ENCODE measurements around the gene FLNB.
A peak's percentile ranks its signal among the peaks of the same experiment; 100 is the strongest.

Gene FLNB

GRCh38 chr3:58074997-58075396 is 66.8 kb downstream of the FLNB start:
- no peak for DNase-seq (ENCODE audit: low read depth in 2 of 2)

- DNase-seq (ENCODE audit: low read depth in 2 of 2) = no peak
Observed at GRCh38 chr3:58077596-58078285, 69.5 kb downstream of the FLNB start.

- DNase-seq (ENCODE audit: low read depth in 2 of 2) = no peak
Observed at GRCh38 chr3:58078610-58079009, 70.4 kb downstream of the FLNB start.

DNA sequence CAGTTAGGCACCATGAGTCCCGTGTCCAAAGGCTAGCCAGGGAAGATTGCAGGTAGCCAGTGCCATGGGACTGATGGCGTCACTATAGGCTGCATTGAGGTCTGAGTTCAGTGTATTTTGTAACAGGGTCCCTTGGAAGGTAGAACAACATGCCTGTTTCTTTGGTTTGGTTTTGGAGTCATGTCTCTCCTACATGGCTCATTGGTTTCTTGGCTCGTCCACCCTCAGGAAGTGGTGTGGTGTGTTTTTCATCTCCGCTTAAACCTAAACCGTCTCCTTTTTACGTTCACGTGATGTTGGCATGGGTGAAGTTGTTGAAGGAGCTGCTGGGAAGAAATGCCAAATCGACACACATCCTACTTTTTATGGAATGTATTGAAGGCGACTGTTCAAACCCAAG is 71.6 kb downstream of the FLNB start:
- DNase-seq (ENCODE audit: low read depth in 2 of 2) = no peak

- peak; percentile 52 to 58 for DNase-seq (ENCODE audit: low read depth in 2 of 2)
Observed at GRCh38 chr3:58082047-58082446, 73.8 kb downstream of the FLNB start.

- DNase-seq (ENCODE audit: low read depth in 2 of 2) = no peak
Observed at GRCh38 chr3:58084166-58084565, 75.9 kb downstream of the FLNB start.

- no peak for DNase-seq (ENCODE audit: low read depth in 2 of 2)
Observed at GRCh38 chr3:58084788-58085543, 76.7 kb downstream of the FLNB start.

GRCh38 chr3:58085616-58086015 is 77.4 kb downstream of the FLNB start:
- DNase-seq (ENCODE audit: low read depth in 2 of 2) = no peak

DNA sequence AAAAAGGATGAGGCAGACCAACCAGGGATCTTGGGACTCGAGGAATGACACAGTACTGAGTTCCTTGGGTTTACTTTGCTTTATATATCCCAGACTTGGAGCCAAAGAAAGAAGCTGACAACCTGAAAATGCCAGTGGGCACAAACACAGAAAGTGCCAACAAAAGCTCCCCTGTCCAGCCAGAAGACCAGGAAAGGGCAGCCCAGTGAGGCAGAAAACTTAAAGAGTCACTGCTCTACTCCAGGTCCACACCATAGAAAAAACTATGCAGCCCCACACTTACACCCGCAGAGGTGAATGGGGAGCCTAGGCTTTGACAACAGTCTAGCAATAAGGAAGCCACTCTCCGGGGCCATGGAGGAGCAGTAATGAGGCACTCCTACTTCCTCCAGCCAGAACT is 80.3 kb downstream of the FLNB start:
- no peak for DNase-seq (ENCODE audit: low read depth in 2 of 2)

DNA sequence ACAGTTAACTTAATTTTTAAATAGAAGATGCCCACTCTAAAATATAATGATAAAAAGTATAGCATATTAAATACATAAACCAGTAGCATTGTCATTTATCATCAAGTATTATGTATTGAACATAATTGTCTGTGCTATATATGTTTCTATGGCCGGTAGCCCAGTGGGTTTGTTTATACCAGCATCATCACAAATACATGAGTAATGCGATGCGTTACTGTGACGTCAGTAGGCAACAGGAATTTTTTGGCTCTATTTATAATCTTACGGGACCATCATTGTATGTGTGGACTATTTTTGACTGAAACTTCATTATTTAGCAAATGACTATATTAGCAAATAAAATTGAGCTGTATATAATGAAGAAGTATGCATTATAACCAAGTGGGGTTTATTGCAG is 82.1 kb downstream of the FLNB start:
- DNase-seq (ENCODE audit: low read depth in 2 of 2) = no peak

- no peak for DNase-seq (ENCODE audit: low read depth in 2 of 2)
Observed at GRCh38 chr3:58092521-58092920, 84.3 kb downstream of the FLNB start.

- no peak for DNase-seq (ENCODE audit: low read depth in 2 of 2)
Observed at GRCh38 chr3:58093574-58094195, 85.5 kb downstream of the FLNB start.

- DNase-seq (ENCODE audit: low read depth in 2 of 2) = no peak
Observed at GRCh38 chr3:58094657-58095056, 86.4 kb downstream of the FLNB start.

GRCh38 chr3:58095603-58096138 is 87.4 kb downstream of the FLNB start:
- no peak for DNase-seq (ENCODE audit: low read depth in 2 of 2)

GRCh38 chr3:58098531-58098930 is 90.3 kb downstream of the FLNB start:
- no peak for DNase-seq (ENCODE audit: low read depth in 2 of 2)

- DNase-seq (ENCODE audit: low read depth in 2 of 2) = no peak
Observed at GRCh38 chr3:58099865-58100264, 91.6 kb downstream of the FLNB start.

- no peak for DNase-seq (ENCODE audit: low read depth in 2 of 2)
Observed at GRCh38 chr3:58101499-58102389, 93.5 kb downstream of the FLNB start.

DNA sequence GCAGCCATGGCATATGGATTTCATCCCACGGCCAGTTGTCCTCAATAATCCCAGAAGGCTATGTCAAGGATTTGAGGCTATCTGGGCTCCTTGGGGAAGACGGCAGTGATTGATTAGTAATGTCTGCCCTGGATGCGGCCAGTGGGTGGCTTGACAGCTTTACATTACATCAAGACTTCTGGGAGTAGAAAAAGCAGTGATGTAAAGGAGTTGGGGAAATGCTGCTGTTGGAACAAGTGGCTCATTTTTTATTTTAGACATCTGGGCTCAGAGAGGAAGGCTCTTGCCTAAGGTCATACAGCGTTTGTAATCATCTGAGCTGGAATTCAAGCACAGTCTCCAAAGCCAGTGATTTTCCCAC is 94.1 kb downstream of the FLNB start:
- no peak for DNase-seq (ENCODE audit: low read depth in 2 of 2)

- no peak for DNase-seq (ENCODE audit: low read depth in 2 of 2)
Observed at GRCh38 chr3:58102976-58103451, 94.8 kb downstream of the FLNB start.

GRCh38 chr3:58104151-58104550 is 95.9 kb downstream of the FLNB start:
- DNase-seq (ENCODE audit: low read depth in 2 of 2) = no peak

- DNase-seq (ENCODE audit: low read depth in 2 of 2) = no peak
Observed at GRCh38 chr3:58104712-58105111, 96.5 kb downstream of the FLNB start.

DNA sequence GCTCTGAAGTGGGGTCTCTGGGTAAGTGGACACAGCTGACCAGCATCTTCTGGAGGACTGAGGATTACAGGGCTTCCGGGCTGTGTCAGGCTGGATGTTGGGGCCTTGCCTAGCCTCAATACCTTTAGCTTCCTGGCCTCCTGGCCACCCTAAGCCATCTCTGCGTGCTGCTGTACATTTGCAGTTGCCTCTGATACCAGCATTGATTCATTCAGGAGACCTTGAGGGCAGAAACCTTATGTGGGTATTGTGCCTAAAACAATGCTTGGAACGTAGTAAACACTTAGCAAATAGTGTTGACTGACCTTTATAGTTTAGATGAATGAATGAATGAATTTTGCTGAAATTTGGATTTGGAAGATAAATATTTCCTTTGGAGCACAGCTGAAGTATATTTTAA is 97.0 kb downstream of the FLNB start:
- DNase-seq (ENCODE audit: low read depth in 2 of 2) = no peak

Data from fibroblast of skin of left quadriceps (primary cell).